Trophoblast cell (in vitro differentiated cells and primary cell): ENCODE data around the gene GUCA1A.
A peak's percentile ranks its signal among the peaks of the same experiment; 100 is the strongest.
"Not testable (repeated sequence)": the region's sequence is repeated elsewhere in the genome, so short reads cannot be mapped to it uniquely, and the experiment has no call there.

Experiments
- DNase-seq, 2 donors: peaks; one replicate each; pipeline ENCODE4 v3.0.0-alpha.2; 2016
- H2AFZ ChIP-seq: 2 replicates; pipeline ENCODE4 v1.6.1; 2013; ENCODE audit warnings: low read length, moderate library complexity, mild to moderate bottlenecking; ENCODE audit not compliant: insufficient read depth, poor library complexity
- H2AK5ac ChIP-seq: 2 replicates; pipeline ENCODE4 v1.6.1; 2013; ENCODE audit warnings: mild to moderate bottlenecking, low read length
- H2BK120ac ChIP-seq: 2 replicates; pipeline ENCODE4 v1.6.1; 2013; ENCODE audit warnings: low read length, mild to moderate bottlenecking, moderate library complexity; ENCODE audit not compliant: insufficient read depth, poor library complexity
- H2BK12ac ChIP-seq: 2 replicates; pipeline ENCODE4 v1.6.1; 2013; ENCODE audit warnings: mild to moderate bottlenecking, low read length, moderate library complexity
- H2BK5ac ChIP-seq: 2 replicates; pipeline ENCODE4 v1.6.1; 2013; ENCODE audit warnings: low read length, low read depth, moderate library complexity, mild to moderate bottlenecking; ENCODE audit not compliant: poor library complexity
- H3K14ac ChIP-seq: 2 replicates; pipeline ENCODE4 v1.6.1; 2013; ENCODE audit warnings: mild to moderate bottlenecking, low read length
- H3K18ac ChIP-seq: 2 replicates; pipeline ENCODE4 v1.6.1; 2013; ENCODE audit warnings: mild to moderate bottlenecking, low read length
- H3K23ac ChIP-seq: 2 replicates; pipeline ENCODE4 v1.6.1; 2013; ENCODE audit warnings: low read length
- H3K27ac ChIP-seq: 2 replicates; pipeline ENCODE4 v1.5.1; 2013; ENCODE audit warnings: low read depth, mild to moderate bottlenecking, inconsistent platforms, low read length, moderate library complexity
- H3K27me3 ChIP-seq: 2 replicates; pipeline ENCODE4 v1.6.1; 2013; ENCODE audit warnings: inconsistent platforms, mild to moderate bottlenecking, low read length, moderate library complexity; ENCODE audit not compliant: insufficient read depth
- H3K36me3 ChIP-seq, 2 experiments: 1 replicate in 1 of 2; 2 replicates in 1 of 2; pipeline ENCODE4 v1.6.1; 2013; ENCODE audit warnings: low read length in 2 of 2, mild to moderate bottlenecking in 2 of 2, moderate library complexity in 1 of 2; ENCODE audit not compliant: insufficient read depth in 2 of 2, control insufficient read depth in 1 of 2
- H3K4ac ChIP-seq: 2 replicates; pipeline ENCODE4 v1.6.1; 2013; ENCODE audit warnings: low read depth, mild to moderate bottlenecking, low read length, moderate library complexity
- H3K4me1 ChIP-seq, 2 experiments: 1 replicate in 1 of 2; 2 replicates in 1 of 2; pipeline ENCODE4 v1.6.1; 2013; ENCODE audit warnings: low read length in 2 of 2, mild to moderate bottlenecking in 2 of 2, moderate library complexity in 1 of 2; ENCODE audit not compliant: insufficient read depth in 2 of 2, control insufficient read depth in 1 of 2
- H3K4me2 ChIP-seq: 2 replicates; pipeline ENCODE4 v1.6.1; 2013; ENCODE audit warnings: inconsistent platforms, mild to moderate bottlenecking, low read length, moderate library complexity
- H3K4me3 ChIP-seq: 2 replicates; pipeline ENCODE4 v1.5.1; 2013; ENCODE audit warnings: mild to moderate bottlenecking, low read depth, low read length, inconsistent platforms
- H3K79me1 ChIP-seq: one replicate; pipeline ENCODE4 v1.6.1; 2013; ENCODE audit warnings: low read length
- H3K79me2 ChIP-seq: 2 replicates; pipeline ENCODE4 v1.6.1; 2013; ENCODE audit warnings: low read length, mild to moderate bottlenecking; ENCODE audit not compliant: control insufficient read depth, insufficient read depth, poor library complexity
- H3K9ac ChIP-seq: 2 replicates; pipeline ENCODE4 v1.6.1; 2013; ENCODE audit warnings: mild to moderate bottlenecking, low read length
- H3K9me3 ChIP-seq: 2 replicates; pipeline ENCODE4 v1.6.1; 2013; ENCODE audit warnings: low read depth, mild to moderate bottlenecking, control low read depth, inconsistent platforms, low read length; ENCODE audit not compliant: insufficient read depth
- H4K12ac ChIP-seq: 2 replicates; pipeline ENCODE4 v1.6.1; 2013; ENCODE audit warnings: low read depth, mild to moderate bottlenecking, low read length, moderate library complexity
- H4K8ac ChIP-seq: 2 replicates; pipeline ENCODE4 v1.6.1; 2013; ENCODE audit warnings: low read depth, mild to moderate bottlenecking, low read length, moderate library complexity
- H4K91ac ChIP-seq: one replicate; pipeline ENCODE4 v1.6.1; 2013; ENCODE audit warnings: low read depth, mild to moderate bottlenecking, low read length, moderate library complexity
- WGBS: extraction: QIAGEN DNeasy Blood & Tissue Kit; methylation state at CpG from one replicate; pipeline ENCODE4 v1.1.7; 2013; ENCODE audit warnings: missing lambda C conversion rate; ENCODE audit not compliant: insufficient read length, insufficient coverage; ENCODE audit errors: extremely low coverage; 5-methylcytosine and 5-hydroxymethylcytosine counted together

The GUCA1A gene

DNA sequence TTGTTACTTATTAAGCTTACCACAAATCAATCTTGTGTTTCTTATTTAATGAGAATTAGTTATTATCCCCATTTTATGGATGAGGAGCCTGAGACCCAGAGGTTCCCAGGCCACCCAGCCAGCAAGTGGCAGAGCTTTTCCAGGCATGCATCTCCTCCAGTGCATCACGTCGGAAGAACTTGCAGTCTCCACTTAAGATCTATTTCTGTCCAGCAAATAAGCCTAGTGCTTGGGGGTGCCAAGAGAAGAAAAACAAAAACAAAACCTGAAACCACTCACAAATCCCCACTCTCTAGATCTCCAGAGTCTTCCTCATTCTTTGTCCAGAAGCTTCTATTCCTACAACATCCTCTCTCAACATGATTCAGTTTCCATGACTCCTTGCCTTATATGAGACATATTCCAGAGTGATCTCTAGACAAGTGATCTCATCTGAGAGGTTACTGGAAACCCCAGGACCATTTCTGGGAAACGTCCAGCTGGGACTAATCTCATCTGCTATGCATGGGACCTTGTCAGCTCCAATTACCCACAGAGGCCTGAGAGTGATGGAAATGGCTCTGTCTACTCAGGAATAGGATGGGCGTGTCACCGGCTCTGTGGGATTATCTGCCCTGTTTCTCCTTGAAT lies 17.5 kb downstream of the GUCA1A start:
- DNase-seq, result no peak
- Histone ChIP-seq H3K14ac (no peak overlapping the region), H3K9me3 (no peaks in the 10 kb centered on the region), H3K79me2 (no peaks in the 10 kb centered on the region), H2AK5ac (no peak overlapping the region), H3K27ac (no peak overlapping the region), H2AFZ (no peak overlapping the region), H3K36me3 (no peaks in the 10 kb centered on the region), H4K12ac (no peak overlapping the region), H4K91ac (no peak overlapping the region), H3K18ac (no peak overlapping the region), H3K4me3 (no peak overlapping the region), H3K79me1 (no peaks in the 10 kb centered on the region), H3K4me2 (no peak overlapping the region), H3K4me1 (no peaks in the 10 kb centered on the region), H3K23ac (no peak overlapping the region), H2BK5ac (no peak overlapping the region), H4K8ac (no peak overlapping the region), H3K4ac (no peak overlapping the region), H2BK120ac (no peak overlapping the region), H2BK12ac (no peak overlapping the region), H3K9ac (no peak overlapping the region), H3K27me3 (no peaks in the 10 kb centered on the region)
- no CpG with 5 or more reads among the region's 5 CpGs for WGBS

DNA sequence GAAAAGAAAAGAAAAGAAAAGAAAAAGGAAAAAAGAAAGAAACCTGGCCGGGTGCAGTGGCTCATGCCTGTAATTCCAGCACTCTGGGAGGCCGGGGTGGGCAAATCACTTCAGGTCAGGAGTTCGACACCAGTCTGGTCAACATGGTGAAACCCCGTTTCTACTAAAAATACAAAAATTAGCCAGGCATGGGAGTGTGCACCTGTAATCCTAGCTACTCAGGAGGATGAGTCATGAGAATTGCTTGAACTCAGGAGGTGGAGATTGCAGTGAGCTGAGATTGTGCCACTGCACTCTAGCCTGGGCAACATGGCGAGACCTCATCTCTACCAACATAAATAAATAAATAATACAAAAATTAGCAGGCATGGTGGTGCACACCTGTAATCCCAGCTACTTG lies 19.2 kb downstream of the GUCA1A start:
- H2AFZ ChIP-seq, H4K12ac ChIP-seq, H3K14ac ChIP-seq, H3K4me2 ChIP-seq, H3K4me3 ChIP-seq, H4K8ac ChIP-seq, H3K9me3 ChIP-seq, H3K4ac ChIP-seq, H3K4me1 ChIP-seq, DNase-seq, H3K9ac ChIP-seq, H2BK12ac ChIP-seq, H3K36me3 ChIP-seq, H3K23ac ChIP-seq, H4K91ac ChIP-seq, H3K27ac ChIP-seq, H3K27me3 ChIP-seq, H2BK120ac ChIP-seq, H3K79me1 ChIP-seq, H3K18ac ChIP-seq, H2BK5ac ChIP-seq, H3K79me2 ChIP-seq, H2AK5ac ChIP-seq: not testable (repeated sequence)
- WGBS, result no CpG with 5 or more reads among the region's 5 CpGs

DNA sequence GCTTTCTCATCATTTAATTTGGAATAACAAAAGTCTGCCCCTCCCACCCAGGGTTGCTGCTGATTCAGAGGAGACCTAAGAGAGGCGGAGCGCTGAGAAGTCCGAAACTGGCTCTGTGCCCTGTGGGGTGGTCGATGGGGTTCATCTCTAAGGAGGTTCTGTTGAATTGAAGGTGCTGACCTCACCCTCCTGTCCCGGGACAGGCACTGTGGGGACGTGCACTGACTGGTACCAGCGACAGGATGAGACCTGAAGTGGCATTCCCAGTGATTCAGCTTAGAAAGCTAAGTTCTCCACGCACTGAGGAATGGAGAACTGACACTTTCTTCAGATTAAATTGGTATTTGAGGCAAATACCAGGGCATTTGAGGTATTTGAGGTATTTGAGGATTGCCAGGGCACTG lies 20.3 kb downstream of the GUCA1A start:
- no peak overlapping the region for H3K27ac ChIP-seq
- no peak overlapping the region for H4K91ac ChIP-seq
- H3K9ac ChIP-seq, result no peak overlapping the region
- no CpG with 5 or more reads among the region's 8 CpGs for WGBS
- no peaks in the 10 kb centered on the region for H3K4me1 ChIP-seq
- no peak overlapping the region for H3K23ac ChIP-seq
- no peaks in the 10 kb centered on the region for H3K27me3 ChIP-seq
- H3K79me2 ChIP-seq, result no peaks in the 10 kb centered on the region
- no peak overlapping the region for H2BK5ac ChIP-seq
- no peak overlapping the region for H3K4me3 ChIP-seq
- H3K4ac ChIP-seq, result no peak overlapping the region
- DNase-seq, result no peak
- no peak overlapping the region for H2BK12ac ChIP-seq
- H3K36me3 ChIP-seq, result no peaks in the 10 kb centered on the region
- no peaks in the 10 kb centered on the region for H3K79me1 ChIP-seq
- no peak overlapping the region for H2BK120ac ChIP-seq
- no peak overlapping the region for H2AK5ac ChIP-seq
- H2AFZ ChIP-seq, result no peak overlapping the region
- H3K14ac ChIP-seq, result no peak overlapping the region
- H3K4me2 ChIP-seq, result no peak overlapping the region
- no peak overlapping the region for H4K8ac ChIP-seq
- no peak overlapping the region for H3K18ac ChIP-seq
- no peaks in the 10 kb centered on the region for H3K9me3 ChIP-seq
- peak overlapping the region; percentile 17 for H4K12ac ChIP-seq

DNA sequence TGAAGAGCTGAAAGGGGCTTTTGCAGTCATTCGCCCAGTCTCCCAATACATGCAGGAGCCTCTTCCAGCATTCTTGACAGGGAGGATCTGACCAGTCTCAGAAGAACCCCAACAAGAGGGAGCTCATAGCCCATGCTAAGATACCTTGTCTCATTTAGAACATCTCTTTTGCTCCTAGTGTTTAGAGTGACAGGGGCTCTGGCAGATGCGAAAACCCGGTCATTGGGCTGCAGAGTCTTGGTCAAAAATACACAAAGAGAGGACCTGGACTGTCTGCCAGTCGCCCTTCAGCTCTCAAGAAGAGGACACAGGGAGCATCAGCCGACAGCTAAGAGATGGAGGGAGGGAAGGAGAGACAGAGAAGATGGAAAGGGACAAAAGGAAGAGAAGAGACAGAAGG lies 20.9 kb downstream of the GUCA1A start:
- Histone ChIP-seq H3K18ac (no peak overlapping the region), H2BK5ac (no peak overlapping the region), H3K9ac (no peak overlapping the region), H4K91ac (no peak overlapping the region), H3K4me3 (no peak overlapping the region), H3K27me3 (no peaks in the 10 kb centered on the region), H2AFZ (no peak overlapping the region), H4K8ac (no peak overlapping the region), H2AK5ac (no peak overlapping the region), H3K9me3 (no peaks in the 10 kb centered on the region), H3K14ac (no peak overlapping the region), H3K79me2 (no peaks in the 10 kb centered on the region), H4K12ac (no peak overlapping the region), H3K79me1 (no peaks in the 10 kb centered on the region), H3K4me1 (no peaks in the 10 kb centered on the region), H2BK12ac (no peak overlapping the region), H3K23ac (no peak overlapping the region), H3K36me3 (no peaks in the 10 kb centered on the region), H3K4ac (no peak overlapping the region), H2BK120ac (no peak overlapping the region), H3K4me2 (no peak overlapping the region), H3K27ac (no peak overlapping the region)
- DNase-seq, result no peak
- WGBS, result no CpG with 5 or more reads among the region's 5 CpGs
